SU-DHL-6 (cell line): ENCODE data around the gene SNX1.

Experiments used
- CTCF ChIP-seq: fragments of 200-600 bp; sonication (generic); IDR thresholded peaks from one replicate; pipeline ENCODE4 v1.5.1; 2017; ENCODE audit warnings: antibody characterized with exemption, mild to moderate bottlenecking, low read length, moderate library complexity; ENCODE audit not compliant: insufficient read depth, poor library complexity, severe bottlenecking
- EZH2phosphoT487 ChIP-seq: fragments of 200-600 bp; sonication (generic), shearing (Covaris generic); conservative IDR thresholded peaks from 2 replicates; pipeline ENCODE4 v1.6.1; 2018; ENCODE audit warnings: mild to moderate bottlenecking, antibody characterized with exemption, low read length, moderate library complexity, mixed read lengths

- TF ChIP-seq CTCF (no peak), EZH2phosphoT487 (no peak)
These were observed 47.5 kb downstream of the SNX1 start for GRCh38 chr15:64143276-64143675.
